Measurements from ENCODE around the gene INSC. TPM values are rescaled to one million over a fixed set of nuclear protein-coding genes. Genes with fewer than 3 reads are reported as not detected.

Gene INSC
- total RNA-seq, 2 experiments from 2014 or later: 0.74 to 1.4 TPM

DNA sequence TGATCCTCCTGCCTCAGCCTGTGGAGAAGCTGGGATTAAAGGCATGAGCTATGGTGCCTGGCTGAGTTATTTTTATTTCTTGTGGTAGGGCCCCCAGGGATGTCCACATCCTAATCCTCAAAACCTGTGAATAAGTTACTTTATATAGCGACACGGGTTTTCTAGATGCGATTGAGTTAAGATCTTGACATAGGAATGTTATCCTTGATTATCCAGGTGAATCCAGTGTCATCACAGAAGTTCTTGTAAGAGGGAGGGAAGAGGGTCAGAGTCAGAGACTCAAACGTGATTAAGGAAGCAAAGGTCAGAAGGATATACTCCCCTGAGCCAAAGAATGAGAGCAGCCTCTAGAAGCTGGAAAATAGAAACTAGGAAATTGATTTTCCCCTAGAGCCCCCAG is 117.8 kb downstream of the INSC start:
- DNase-seq (no peak), ATAC-seq (no peak)
- H3K27ac Mint-ChIP-seq: no peak overlapping the region
- TF ChIP-seq, protein P1, sequence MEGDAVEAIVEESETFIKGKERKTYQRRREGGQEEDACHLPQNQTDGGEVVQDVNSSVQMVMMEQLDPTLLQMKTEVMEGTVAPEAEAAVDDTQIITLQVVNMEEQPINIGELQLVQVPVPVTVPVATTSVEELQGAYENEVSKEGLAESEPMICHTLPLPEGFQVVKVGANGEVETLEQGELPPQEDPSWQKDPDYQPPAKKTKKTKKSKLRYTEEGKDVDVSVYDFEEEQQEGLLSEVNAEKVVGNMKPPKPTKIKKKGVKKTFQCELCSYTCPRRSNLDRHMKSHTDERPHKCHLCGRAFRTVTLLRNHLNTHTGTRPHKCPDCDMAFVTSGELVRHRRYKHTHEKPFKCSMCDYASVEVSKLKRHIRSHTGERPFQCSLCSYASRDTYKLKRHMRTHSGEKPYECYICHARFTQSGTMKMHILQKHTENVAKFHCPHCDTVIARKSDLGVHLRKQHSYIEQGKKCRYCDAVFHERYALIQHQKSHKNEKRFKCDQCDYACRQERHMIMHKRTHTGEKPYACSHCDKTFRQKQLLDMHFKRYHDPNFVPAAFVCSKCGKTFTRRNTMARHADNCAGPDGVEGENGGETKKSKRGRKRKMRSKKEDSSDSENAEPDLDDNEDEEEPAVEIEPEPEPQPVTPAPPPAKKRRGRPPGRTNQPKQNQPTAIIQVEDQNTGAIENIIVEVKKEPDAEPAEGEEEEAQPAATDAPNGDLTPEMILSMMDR (IDR thresholded peaks at IDR 0.05): no peak
- H3K27me3 Mint-ChIP-seq: peaks cover 4% of the 10 kb centered on the region
- no peaks in the 10 kb centered on the region for H3K4me1 Mint-ChIP-seq (ENCODE audit: low read depth)
- no peaks in the 10 kb centered on the region for H3K9me3 Mint-ChIP-seq
- no peaks in the 10 kb centered on the region for H3K36me3 Mint-ChIP-seq (ENCODE audit: low read depth)
- POLR2A ChIA-PET: no interaction called here
- intact Hi-C loops (cut with micrococcal nuclease): no loop called here
- CTCF ChIA-PET: no interaction called here
- no peak overlapping the region for H3K4me3 Mint-ChIP-seq

DNA sequence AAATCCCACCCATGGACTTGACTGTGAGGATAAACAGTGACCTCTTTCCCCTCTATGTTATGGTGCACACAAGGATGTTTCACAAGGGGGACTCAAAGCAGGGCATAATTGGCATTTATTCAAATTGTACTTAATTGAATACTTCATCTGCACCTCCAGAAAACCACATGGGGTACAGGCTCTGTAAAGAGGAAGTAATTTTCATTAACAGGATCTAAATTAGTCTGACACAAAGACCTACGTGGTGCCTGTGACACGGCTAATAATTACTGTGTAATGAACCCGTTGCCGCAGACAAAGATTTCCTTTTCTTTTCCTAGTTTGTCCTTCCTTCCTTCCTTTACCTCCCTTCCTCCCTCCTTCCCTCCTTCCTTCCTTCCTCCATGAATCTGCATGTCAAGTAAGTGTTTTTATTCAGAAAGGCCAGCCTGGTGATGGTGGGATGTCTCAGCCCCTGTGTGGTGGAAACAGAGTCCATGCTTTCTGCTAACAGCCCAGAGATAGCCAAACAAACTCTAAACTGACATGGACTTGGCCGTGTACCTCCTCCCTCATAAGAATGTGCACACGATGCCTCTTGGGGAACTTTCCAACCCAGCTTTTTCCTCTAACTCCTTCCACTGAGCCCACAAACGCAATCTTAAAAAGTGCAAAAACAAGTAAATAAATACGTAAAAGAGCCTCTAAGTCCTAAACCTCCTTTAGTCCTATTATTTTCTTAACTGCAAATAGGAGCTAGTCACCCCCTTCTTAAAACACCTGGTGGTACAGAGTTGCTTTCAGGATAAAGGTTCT is 118.8 kb downstream of the INSC start:
- CTCF ChIA-PET: no interaction called here
- H3K27me3 Mint-ChIP-seq: peaks cover 4% of the 10 kb centered on the region
- intact Hi-C loops (cut with micrococcal nuclease): no loop called here

DNA sequence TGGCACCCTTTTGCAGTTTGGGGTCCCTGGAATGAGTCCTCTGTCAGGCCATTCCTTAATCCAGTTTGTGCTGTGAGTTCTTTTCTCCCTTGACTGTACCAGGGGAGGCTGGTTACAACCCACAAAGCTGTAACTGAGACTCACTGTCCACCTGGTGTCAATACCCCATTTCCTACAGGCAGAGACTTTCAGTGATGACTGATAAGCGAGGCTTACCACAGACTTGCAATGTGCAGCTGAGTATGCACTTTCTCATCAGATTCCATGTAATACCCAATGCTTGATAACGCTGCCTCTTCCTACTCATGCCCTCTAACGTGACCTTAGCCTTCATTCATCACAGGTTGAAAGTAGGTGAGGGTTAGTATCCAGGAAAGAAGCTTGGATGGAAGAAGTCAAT is 120.1 kb downstream of the INSC start:
- ChIA-PET POLR2A (no interaction called here), CTCF (no interaction called here)
- DNase-seq (no peak), ATAC-seq (no peak)
- Mint-ChIP-seq H3K9me3 (peaks cover 2% of the 10 kb centered on the region), H3K36me3 (ENCODE audit: low read depth) (no peaks in the 10 kb centered on the region), H3K27me3 (peaks cover 4% of the 10 kb centered on the region), H3K4me1 (ENCODE audit: low read depth) (no peaks in the 10 kb centered on the region), H3K4me3 (no peak overlapping the region), H3K27ac (no peak overlapping the region)
- TF ChIP-seq, protein P1 (IDR thresholded peaks at IDR 0.05): no peak
- intact Hi-C loops (cut with micrococcal nuclease): no loop called here

More for the DNA sequence above, 118.8 kb downstream of the INSC start:
- POLR2A ChIA-PET: no interaction called here
- no peak overlapping the region for H3K27ac Mint-ChIP-seq
- ATAC-seq (no peak), DNase-seq (no peak)
- TF ChIP-seq, protein P1 (IDR thresholded peaks at IDR 0.05): no peak
- peaks cover 2% of the 10 kb centered on the region for H3K9me3 Mint-ChIP-seq
- H3K4me1 Mint-ChIP-seq (ENCODE audit: low read depth): no peaks in the 10 kb centered on the region
- no peaks in the 10 kb centered on the region for H3K36me3 Mint-ChIP-seq (ENCODE audit: low read depth)
- no peak overlapping the region for H3K4me3 Mint-ChIP-seq

DNA sequence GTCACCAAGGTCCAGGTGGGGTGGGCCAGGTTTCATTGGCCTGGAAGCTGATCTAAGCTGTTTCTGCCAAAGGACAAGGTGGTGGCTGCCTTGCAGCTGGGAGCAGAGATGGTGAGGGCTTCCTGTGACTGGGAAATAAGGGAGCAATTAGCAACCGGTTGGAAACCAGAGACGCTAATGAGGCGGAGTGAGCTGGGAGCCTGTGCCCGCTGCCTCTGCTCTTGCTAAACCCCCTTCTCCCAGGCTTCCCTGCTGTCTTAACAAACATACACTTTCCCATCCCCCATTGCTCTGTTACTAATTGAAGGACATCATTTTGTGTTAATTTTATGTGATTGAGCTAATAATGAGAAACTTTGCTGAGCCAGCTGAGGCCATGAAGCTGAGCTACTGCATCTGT is 121.8 kb downstream of the INSC start:
- ChIA-PET CTCF (no interaction called here), POLR2A (no interaction called here)
- Mint-ChIP-seq H3K9me3 (peaks cover 2% of the 10 kb centered on the region), H3K4me3 (no peak overlapping the region), H3K27ac (no peak overlapping the region), H3K36me3 (ENCODE audit: low read depth) (no peaks in the 10 kb centered on the region), H3K4me1 (ENCODE audit: low read depth) (no peaks in the 10 kb centered on the region), H3K27me3 (peaks cover 4% of the 10 kb centered on the region)
- intact Hi-C loops (cut with micrococcal nuclease): no loop called here
- TF ChIP-seq, protein P1 (IDR thresholded peaks at IDR 0.05): no peak
- ATAC-seq (no peak), DNase-seq (no peak)

DNA sequence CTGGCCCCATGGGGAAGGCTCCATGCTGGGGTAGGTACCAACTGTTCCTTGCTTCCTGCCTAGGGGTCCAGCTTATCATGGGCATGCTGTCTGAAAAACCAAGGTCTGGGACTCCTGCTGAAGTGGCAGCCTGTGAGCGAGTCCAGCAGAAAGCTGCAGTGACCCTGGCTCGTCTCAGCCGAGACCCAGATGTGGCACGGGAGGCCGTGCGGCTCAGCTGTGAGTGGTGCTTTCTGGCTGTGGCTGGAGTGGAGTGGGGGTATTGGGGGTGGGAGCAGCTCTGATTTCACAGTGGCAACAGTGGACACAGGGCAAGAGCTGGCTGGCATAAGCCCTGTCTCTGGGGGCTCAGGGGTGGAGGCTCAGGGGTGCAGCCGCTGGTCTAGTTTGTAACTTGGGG is 124.1 kb downstream of the INSC start:
- H3K4me1 Mint-ChIP-seq (ENCODE audit: low read depth): no peaks in the 10 kb centered on the region
- CTCF ChIA-PET: interaction anchor here (1.0 kb wide), 1 partner anchor 8 kb away, joined by 3 read pairs; no protein-coding TSS in a partner anchor
- H3K27ac Mint-ChIP-seq: no peak overlapping the region
- ATAC-seq (no peak), DNase-seq (no peak)
- POLR2A ChIA-PET: no interaction called here
- H3K36me3 Mint-ChIP-seq (ENCODE audit: low read depth): no peaks in the 10 kb centered on the region
- intact Hi-C loops (cut with micrococcal nuclease): no loop called here
- peaks cover 1% of the 10 kb centered on the region for H3K27me3 Mint-ChIP-seq
- no peak overlapping the region for H3K4me3 Mint-ChIP-seq
- H3K9me3 Mint-ChIP-seq: peaks cover 2% of the 10 kb centered on the region
- TF ChIP-seq, protein P1 (IDR thresholded peaks at IDR 0.05): no peak
